Articular chondrocyte of knee joint (primary cell): ENCODE measurements around the gene LCP1. TPM values are rescaled to one million over a fixed set of nuclear protein-coding genes. Genes with fewer than 3 reads are reported as not detected.

Experiments
- small RNA-seq: library from RNA; depleted of rRNA; stranded (forward); fragments of <200 nt; gene quantifications from one replicate; pipeline ENCODE3, GENCODE V24; 2012
- total RNA-seq: library from RNA; depleted of rRNA; stranded (reverse); fragments of >200 nt; gene quantifications from 2 replicates; pipeline ENCODE4 v1.2.3, GENCODE V29; 2012

The LCP1 gene
- 0.11 and 0.13 TPM in 2 replicates for total RNA-seq

GRCh38 chr13:46181840-46182490 is at the start of gene LCP1:
Gene LCP1, minus strand, starts transcription at chr13:46182177. Its CDS starts 22,515 bp downstream, at chr13:46159662.

GRCh38 chr13:46211483-46212351 is 29.7 kb upstream of the LCP1 start, which contains the start of gene LRRC63:
Gene LRRC63, plus strand, starts transcription at chr13:46211928. Its CDS starts 1,107 bp downstream, at chr13:46213035.

GRCh38 chr13:46104868-46105267 is 77.1 kb downstream of the LCP1 start, which contains the start of gene CPB2:
Gene CPB2, minus strand, starts transcription at chr13:46105033. Its CDS starts 24 bp downstream, at chr13:46105009.

Small RNA genes within 50 kb of the gene (small RNA-seq; reads per million reads assigned to genes)
- gene RN7SL288P: not detected

Other genes starting within 250 kb of the LCP1 start
- gene ZC3H13, start 129.4 kb downstream of the LCP1 start, total RNA-seq: 24.8 and 25.3 TPM in 2 replicates
- gene CPB2, start 77.1 kb downstream of the LCP1 start, total RNA-seq: not detected in 2 replicates
- gene LRRC63, start 29.8 kb upstream of the LCP1 start, total RNA-seq: not detected in 2 replicates
- gene RUBCNL, start 205.1 kb upstream of the LCP1 start, total RNA-seq: 11.1 and 17.6 TPM in 2 replicates